Adipocyte (in vitro differentiated cells): Measurements from ENCODE around the gene SLC29A4.
"Not testable (repeated sequence)": the region's sequence is repeated elsewhere in the genome, so short reads cannot be mapped to it uniquely, and the experiment has no call there.

ENCODE experiments used
- DNase-seq: peaks from one replicate; pipeline ENCODE4 v3.0.0-alpha.2; 2015; ENCODE audit warnings: low read depth
- H3K27me3 ChIP-seq: replicated peaks from 2 replicates; pipeline ENCODE4 v1.7.0; 2013; ENCODE audit warnings: mild to moderate bottlenecking, low read length, moderate library complexity; ENCODE audit not compliant: control insufficient read depth, insufficient read depth
- H3K36me3 ChIP-seq: 2 replicates; pipeline ENCODE4 v1.7.0; 2013; ENCODE audit warnings: low read length, mild to moderate bottlenecking, moderate library complexity; ENCODE audit not compliant: control insufficient read depth, insufficient read depth, severe bottlenecking
- H3K4me1 ChIP-seq: 2 replicates; pipeline ENCODE4 v1.7.0; 2013; ENCODE audit warnings: mild to moderate bottlenecking, low read length, moderate library complexity; ENCODE audit not compliant: control insufficient read depth, insufficient read depth
- H3K4me3 ChIP-seq: 2 replicates; pipeline ENCODE4 v1.7.0; 2013; ENCODE audit warnings: mild to moderate bottlenecking, low read length, moderate library complexity
- H3K9ac ChIP-seq: 2 replicates; pipeline ENCODE4 v1.7.0; 2013; ENCODE audit warnings: mild to moderate bottlenecking, low read length, moderate library complexity
- H3K9me3 ChIP-seq: 2 replicates; pipeline ENCODE4 v1.7.0; 2013; ENCODE audit warnings: mild to moderate bottlenecking, low read length, moderate library complexity; ENCODE audit not compliant: control insufficient read depth

SLC29A4 gene

DNA sequence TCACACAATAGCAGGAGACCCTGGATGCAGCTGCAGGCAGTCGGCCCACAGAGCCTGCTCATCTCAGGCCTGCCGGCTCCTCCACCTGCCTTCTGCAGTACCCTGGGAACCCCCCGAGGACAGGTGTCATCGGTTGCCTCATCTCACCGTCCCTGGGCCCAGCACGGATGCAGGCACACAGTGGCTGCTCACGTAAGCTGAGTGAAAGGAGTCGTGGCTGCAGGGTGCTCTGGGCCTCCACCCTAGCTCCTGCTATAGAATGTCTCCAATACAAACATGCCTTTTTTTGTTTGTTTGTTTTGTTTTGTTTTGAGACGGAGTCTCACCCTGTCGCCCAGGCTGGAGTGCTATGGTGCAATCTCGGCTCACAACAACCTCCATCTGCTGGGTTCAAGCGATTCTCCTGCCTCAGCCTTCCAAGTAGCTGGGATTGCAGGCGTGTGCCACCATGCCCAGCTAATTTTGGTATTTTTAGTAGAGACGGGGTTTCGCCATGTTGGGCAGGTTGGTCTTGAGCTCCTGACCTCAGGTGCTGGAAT is 22.1 kb upstream of the SLC29A4 start:
- H3K27me3 ChIP-seq: not testable (repeated sequence)

DNA sequence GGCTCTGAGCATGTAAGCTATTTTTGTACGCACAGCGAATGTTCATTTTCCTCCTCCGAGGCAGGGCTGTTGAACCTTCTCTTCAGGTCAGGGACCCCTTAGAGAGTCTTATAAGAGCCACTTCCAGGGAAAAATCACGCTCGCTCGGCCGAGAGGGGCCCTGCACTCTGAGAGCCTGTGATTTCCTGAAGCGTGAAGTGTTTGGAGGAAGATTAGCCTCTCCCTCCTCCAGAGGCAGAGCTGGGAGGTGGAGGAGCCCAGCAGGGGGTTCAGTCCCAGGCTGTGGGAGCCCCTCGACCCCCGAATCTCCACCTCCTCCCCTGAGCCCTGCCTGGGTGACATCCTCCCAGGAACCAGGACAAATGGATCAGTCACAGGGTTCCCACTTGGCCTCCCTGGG is 19.7 kb upstream of the SLC29A4 start:
- not testable (repeated sequence) for H3K4me1 ChIP-seq, H3K9ac ChIP-seq, H3K9me3 ChIP-seq, DNase-seq, H3K36me3 ChIP-seq, H3K4me3 ChIP-seq
- peaks cover 18% of the 10 kb centered on the region for H3K27me3 ChIP-seq

More for the DNA sequence above, 22.1 kb upstream of the SLC29A4 start:
- not testable (repeated sequence) for H3K4me3 ChIP-seq, DNase-seq, H3K9ac ChIP-seq, H3K4me1 ChIP-seq, H3K9me3 ChIP-seq, H3K36me3 ChIP-seq

DNA sequence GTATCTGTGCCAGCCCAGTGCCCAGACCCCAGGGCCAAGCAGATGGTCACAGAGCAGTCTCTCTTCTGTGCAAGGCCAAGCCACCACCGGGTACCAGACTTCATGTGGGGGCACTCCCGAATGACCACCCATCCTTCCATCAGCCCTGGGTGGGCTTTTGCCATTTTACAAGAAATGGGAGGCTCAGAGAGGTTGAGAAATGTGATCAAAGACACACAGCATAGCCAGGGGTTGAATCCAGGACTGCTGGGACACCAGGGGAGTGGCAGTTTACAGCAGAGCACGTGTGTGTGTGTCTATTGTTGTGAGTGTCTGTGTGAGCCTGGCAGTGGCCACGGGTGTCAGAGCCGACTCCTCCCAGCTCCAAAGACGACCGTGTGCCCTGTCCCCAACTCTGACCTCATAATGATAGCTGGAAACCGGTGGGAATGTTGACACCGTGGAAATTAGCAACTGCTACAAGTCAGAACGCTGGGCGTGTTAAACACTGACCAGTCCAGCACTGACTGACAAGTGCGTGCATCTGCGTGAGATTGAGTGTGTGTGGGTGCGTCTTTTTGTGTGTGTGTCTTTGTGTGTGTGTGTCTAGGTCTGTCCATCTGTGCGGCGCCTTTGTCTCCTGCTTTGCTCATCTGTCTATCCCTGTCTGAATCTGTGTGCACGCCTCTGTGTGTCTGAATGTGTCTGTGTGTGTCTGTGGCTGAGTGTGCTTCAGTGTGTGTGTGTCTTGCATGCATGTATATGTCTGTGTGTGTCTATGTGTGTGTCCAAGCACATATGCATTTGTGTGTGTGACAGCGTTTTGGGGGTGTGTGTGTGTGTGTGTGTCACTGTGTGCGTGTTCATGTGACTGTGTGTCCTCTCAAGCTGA is 17.2 kb upstream of the SLC29A4 start:
- no peaks in the 10 kb centered on the region for H3K9me3 ChIP-seq
- no peak overlapping the region for H3K9ac ChIP-seq
- no peaks in the 10 kb centered on the region for H3K36me3 ChIP-seq
- H3K4me1 ChIP-seq: no peaks in the 10 kb centered on the region
- H3K27me3 ChIP-seq: peaks cover 22% of the 10 kb centered on the region
- H3K4me3 ChIP-seq: no peak overlapping the region
- no peak for DNase-seq

DNA sequence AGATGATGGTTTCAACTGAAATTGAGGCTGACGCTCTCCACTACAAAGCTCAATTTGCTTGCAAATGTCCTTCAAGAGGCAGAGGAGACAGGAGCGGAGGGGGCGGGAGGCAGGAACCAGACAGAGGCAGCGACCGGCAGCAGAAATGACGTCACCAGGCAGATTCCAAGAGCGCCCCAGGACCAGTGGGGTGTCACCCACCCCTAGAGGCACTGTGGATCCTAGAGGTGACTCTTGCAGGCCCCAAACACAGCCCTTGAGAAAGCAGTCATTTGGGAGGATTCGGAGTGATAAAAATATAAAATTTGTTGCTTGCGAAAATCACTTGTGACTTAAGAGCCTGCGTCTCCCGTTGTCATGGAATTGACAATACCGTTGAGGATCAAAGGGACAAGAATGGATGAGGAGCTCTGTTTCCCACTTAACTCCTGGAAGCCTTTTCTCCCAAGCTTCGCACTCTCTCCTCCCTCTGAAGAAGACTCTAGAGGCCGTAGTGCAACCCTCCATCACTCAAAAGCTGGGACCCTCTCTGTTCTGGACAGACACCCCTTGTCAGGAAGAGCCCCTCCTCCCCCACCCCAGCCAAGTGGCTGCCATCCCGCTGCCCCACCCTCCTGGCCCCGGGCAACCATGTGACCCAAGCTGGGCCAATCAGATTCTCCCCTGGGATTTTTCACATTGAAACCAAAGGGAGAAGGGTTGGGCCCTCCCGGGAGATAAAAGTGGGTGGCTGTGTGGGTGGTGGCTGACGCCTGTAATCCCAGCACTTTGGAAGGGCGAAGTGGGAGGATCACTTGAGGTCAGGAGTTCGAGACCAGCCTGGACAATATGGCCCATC is 16.3 kb upstream of the SLC29A4 start:
- DNase-seq: peak; percentile 8

DNA sequence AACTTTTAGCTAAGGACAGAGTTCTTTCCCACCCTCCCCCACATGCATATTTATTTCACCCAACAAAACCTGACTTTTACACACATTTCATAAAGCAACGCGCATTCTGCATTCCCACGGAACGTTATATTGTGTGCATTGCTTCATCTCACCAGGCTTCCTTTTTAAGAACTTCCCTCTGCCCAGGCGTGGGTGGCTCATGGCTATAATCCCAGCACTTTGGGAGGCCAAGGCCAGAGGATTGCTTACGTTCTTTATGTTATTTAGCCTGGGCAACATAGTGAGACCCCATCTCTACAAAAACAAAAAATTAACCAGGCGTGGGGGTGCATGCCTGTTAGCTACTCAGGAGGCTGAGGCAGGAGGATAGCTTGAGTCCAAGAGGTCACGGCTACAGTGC is 14.9 kb upstream of the SLC29A4 start:
- H3K36me3 ChIP-seq, DNase-seq, H3K9me3 ChIP-seq, H3K9ac ChIP-seq, H3K4me1 ChIP-seq, H3K4me3 ChIP-seq: not testable (repeated sequence)
- peaks cover 22% of the 10 kb centered on the region for H3K27me3 ChIP-seq

More for the DNA sequence above, 16.3 kb upstream of the SLC29A4 start:
- no peaks in the 10 kb centered on the region for H3K9me3 ChIP-seq
- H3K36me3 ChIP-seq: no peaks in the 10 kb centered on the region
- H3K27me3 ChIP-seq: peaks cover 22% of the 10 kb centered on the region
- H3K4me1 ChIP-seq: no peaks in the 10 kb centered on the region
- no peak overlapping the region for H3K9ac ChIP-seq
- no peak overlapping the region for H3K4me3 ChIP-seq

DNA sequence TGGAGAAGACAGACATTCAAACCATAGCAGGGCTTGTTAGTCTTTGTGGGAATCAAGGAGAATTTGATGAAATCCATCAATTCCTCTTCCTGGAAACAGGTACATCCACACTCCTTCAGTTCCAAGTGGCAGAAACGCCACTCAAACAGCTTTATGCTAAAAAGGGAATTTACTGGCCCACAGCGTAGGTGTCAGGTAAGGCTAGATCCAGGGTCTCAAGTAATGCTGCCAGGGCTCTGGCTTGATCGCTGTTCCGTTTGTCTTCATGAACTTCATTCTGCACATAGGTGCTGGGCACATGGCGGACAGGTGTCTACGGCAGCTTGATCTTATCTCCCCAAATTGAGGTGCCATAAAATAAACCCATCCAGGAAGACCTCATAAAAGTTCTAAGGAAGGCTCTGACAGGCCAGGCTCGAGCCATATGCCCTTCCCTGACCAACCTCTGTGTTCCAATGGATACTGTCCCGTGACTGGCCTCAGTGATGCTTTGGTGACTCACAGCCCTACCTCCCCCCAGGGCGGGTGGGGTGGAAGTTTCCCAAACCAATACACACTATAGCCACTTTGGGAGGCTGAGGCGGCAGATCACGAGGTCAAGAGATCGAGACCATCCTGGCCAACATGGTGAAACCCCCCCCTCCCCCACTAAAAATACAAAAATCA is 12.6 kb upstream of the SLC29A4 start:
- H3K4me1 ChIP-seq, H3K4me3 ChIP-seq, H3K9ac ChIP-seq, H3K36me3 ChIP-seq, DNase-seq, H3K9me3 ChIP-seq: not testable (repeated sequence)
- H3K27me3 ChIP-seq: peaks cover 23% of the 10 kb centered on the region

DNA sequence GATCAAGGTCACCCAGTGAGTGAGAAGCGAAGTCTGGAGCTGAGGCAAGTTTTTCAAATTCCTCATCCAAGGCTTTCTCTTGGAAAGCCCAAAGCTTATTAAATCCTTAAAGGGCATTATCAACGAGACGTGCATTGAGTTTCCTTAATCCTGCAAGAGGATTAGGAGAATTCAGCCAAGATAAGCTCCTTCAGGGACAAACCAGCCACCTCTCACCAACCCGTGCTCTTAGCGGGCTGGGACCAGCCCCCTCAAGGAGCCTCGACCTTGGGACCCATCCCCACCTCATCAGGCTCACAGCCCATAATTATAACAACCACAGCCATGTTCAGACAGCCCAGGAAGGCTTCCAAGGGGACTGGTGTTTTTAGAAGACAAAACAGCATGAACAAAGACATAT is 12.0 kb upstream of the SLC29A4 start:
- peaks cover 4% of the 10 kb centered on the region for H3K4me1 ChIP-seq
- H3K27me3 ChIP-seq: peaks cover 16% of the 10 kb centered on the region
- no peak overlapping the region for H3K4me3 ChIP-seq
- H3K9ac ChIP-seq: no peak overlapping the region
- no peaks in the 10 kb centered on the region for H3K9me3 ChIP-seq
- no peaks in the 10 kb centered on the region for H3K36me3 ChIP-seq
- DNase-seq: no peak

DNA sequence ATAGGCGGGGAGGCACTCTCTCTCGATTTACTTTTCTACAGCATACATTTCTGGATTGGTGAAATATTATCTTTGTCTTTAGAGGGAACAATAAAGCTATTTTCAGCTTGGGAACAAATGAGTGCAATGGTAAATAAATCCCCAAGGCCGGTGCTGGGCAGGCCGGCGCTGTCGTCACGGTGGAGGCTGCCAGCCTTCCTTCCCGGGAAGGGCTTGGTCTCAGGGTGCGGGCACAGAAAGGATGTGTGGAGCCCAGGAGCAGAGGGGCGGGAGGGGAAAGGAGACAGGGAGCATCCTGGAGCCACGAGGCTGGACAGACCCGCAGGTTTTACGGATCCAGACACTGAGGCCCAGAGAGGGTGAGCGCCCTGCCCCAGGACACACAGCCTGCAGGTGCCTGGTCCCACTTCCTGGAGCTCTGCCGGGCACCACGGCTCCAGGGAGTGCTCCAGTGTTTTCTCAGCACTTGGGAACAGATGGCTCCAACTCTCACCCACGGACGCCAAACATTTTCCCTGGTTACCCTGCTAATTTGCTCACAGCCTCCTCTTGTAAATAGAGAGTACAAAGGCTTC is 8.8 kb upstream of the SLC29A4 start:
- H3K9ac ChIP-seq, H3K27me3 ChIP-seq, H3K4me1 ChIP-seq, H3K36me3 ChIP-seq, H3K4me3 ChIP-seq, DNase-seq, H3K9me3 ChIP-seq: not testable (repeated sequence)

DNA sequence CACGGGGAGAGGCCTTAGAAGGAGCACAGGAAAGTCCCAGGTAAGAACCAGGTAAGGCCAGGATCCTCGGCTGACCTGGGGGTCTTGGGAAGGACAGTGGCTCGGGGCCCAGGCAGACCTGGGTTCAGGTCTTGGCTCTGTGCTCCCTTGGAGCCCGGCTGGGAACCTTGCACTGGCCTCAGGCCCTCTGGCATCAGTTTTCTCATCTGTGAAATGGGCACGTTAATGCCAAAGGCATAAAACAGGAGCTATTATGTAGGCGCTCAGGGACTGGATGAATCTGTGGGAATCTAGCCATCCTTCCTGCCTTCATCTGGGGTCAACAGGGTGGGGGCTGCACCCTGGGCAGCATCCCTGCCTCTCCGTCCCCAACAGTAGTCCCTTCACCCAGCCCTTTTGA is 8.3 kb upstream of the SLC29A4 start:
- H3K9me3 ChIP-seq: no peaks in the 10 kb centered on the region

DNA sequence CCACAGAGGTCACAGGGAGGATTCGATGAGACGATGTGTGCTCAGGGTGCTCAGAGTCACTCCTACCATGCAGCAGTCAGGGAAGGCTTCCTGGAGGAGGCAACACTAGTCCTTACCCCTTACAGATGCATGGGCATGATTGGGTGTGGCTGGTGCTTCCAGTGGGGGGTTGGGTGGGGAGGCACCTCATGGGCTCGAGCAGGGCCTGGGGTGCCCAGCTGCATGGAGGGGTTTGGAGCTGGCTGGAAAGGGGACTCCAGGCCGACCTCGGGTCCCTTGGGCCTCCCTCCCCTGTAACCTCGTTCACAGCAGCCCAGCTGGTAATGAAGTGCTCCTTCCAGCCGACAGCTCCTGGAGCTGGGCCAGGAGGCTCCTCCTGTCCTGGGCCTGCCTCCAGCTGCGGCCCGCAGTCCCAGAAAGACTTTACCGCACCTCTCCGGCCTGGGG is 7.7 kb upstream of the SLC29A4 start:
- DNase-seq, H3K36me3 ChIP-seq, H3K9ac ChIP-seq, H3K27me3 ChIP-seq, H3K4me3 ChIP-seq, H3K9me3 ChIP-seq, H3K4me1 ChIP-seq: not testable (repeated sequence)

More for the DNA sequence above, 8.3 kb upstream of the SLC29A4 start:
- peaks cover 4% of the 10 kb centered on the region for H3K4me1 ChIP-seq
- H3K36me3 ChIP-seq: no peaks in the 10 kb centered on the region
- DNase-seq: no peak
- no peak overlapping the region for H3K4me3 ChIP-seq
- H3K27me3 ChIP-seq: peaks cover 9% of the 10 kb centered on the region
- H3K9ac ChIP-seq: no peak overlapping the region
